Activated naive CD8-positive, alpha-beta T cell treated with anti-CD3 and anti-CD28 coated beads, Interleukin-2, amount 50 U/mL, for 24 hours (primary cell): ENCODE measurements around the gene RRP8.

Experiments
- ATAC-seq: fragments of 150-1000 bp; cut with Tn5 transposase; one replicate; pipeline ENCODE4 v1.10.0; 2021
- DNase-seq: peaks from one replicate; pipeline ENCODE4 v3.0.0; 2021
- H3K27ac Mint-ChIP-seq: one replicate; pipeline ENCODE4 v1.8.0; 2021; ENCODE audit warnings: mild to moderate bottlenecking, mixed read lengths
- H3K27me3 Mint-ChIP-seq: one replicate; pipeline ENCODE4 v1.8.0; 2021; ENCODE audit warnings: mixed read lengths
- H3K36me3 Mint-ChIP-seq: one replicate; pipeline ENCODE4 v1.8.0; 2021; ENCODE audit warnings: low read depth, mixed read lengths
- H3K4me1 Mint-ChIP-seq: one replicate; pipeline ENCODE4 v1.8.0; 2021; ENCODE audit warnings: mixed read lengths
- H3K4me3 Mint-ChIP-seq: one replicate; pipeline ENCODE4 v1.8.0; 2021; ENCODE audit warnings: mild to moderate bottlenecking, moderate library complexity, mixed read lengths
- H3K9me3 Mint-ChIP-seq: one replicate; pipeline ENCODE4 v1.8.0; 2021; ENCODE audit warnings: mixed read lengths

The RRP8 gene

GRCh38 chr11:6583584-6583983, 19.8 kb downstream of the RRP8 start:
- no peak for DNase-seq
- H3K27ac Mint-ChIP-seq: no peak overlapping the region
- no peak for ATAC-seq
- H3K36me3 Mint-ChIP-seq: peaks cover 49% of the 10 kb centered on the region
- no peak overlapping the region for H3K4me3 Mint-ChIP-seq
- H3K4me1 Mint-ChIP-seq: no peaks in the 10 kb centered on the region
- peaks cover 27% of the 10 kb centered on the region for H3K9me3 Mint-ChIP-seq
- no peaks in the 10 kb centered on the region for H3K27me3 Mint-ChIP-seq

- Mint-ChIP-seq H3K27ac (no peak overlapping the region), H3K27me3 (no peaks in the 10 kb centered on the region), H3K4me3 (no peak overlapping the region), H3K36me3 (peaks cover 37% of the 10 kb centered on the region), H3K9me3 (peaks cover 22% of the 10 kb centered on the region), H3K4me1 (no peaks in the 10 kb centered on the region)
- no peak for DNase-seq
- ATAC-seq: no peak
These were observed 23.7 kb downstream of the RRP8 start for GRCh38 chr11:6579681-6580080.

DNA sequence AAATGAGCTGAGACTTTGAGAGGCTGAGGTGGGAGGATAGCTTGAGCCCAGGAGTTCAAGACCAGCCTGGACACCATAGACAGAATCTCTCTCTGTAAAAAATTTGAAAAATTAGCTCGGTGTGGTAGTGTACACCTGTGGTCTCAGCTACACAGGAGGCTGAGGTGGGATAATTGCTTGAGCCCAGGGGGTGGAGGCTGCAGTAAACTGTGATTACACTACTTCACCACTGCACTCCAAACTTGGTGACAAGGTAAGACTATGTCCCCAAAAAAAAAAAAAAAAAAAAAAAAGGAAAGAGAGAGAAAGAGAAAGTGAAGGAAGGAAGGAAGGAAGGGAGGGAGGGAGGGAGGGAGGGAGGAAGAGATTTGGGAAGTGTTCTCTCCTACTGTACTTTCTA, 25.3 kb downstream of the RRP8 start:
- H3K4me3 Mint-ChIP-seq: no peak overlapping the region
- H3K9me3 Mint-ChIP-seq: peaks cover 7% of the 10 kb centered on the region
- no peak for ATAC-seq

GRCh38 chr11:6576471-6577373, 26.7 kb downstream of the RRP8 start:
- Mint-ChIP-seq H3K4me3 (no peak overlapping the region), H3K4me1 (no peaks in the 10 kb centered on the region), H3K36me3 (peaks cover 19% of the 10 kb centered on the region), H3K27me3 (no peaks in the 10 kb centered on the region), H3K27ac (no peak overlapping the region), H3K9me3 (no peaks in the 10 kb centered on the region)
- ATAC-seq: no peak
- no peak for DNase-seq

More for the DNA sequence above, 25.3 kb downstream of the RRP8 start:
- Mint-ChIP-seq H3K27me3 (no peaks in the 10 kb centered on the region), H3K27ac (no peak overlapping the region), H3K4me1 (no peaks in the 10 kb centered on the region), H3K36me3 (peaks cover 21% of the 10 kb centered on the region)
- DNase-seq: no peak

GRCh38 chr11:6574816-6575715, 28.4 kb downstream of the RRP8 start:
- ATAC-seq (no peak), DNase-seq (no peak)
- Mint-ChIP-seq H3K36me3 (peaks cover 10% of the 10 kb centered on the region), H3K9me3 (no peaks in the 10 kb centered on the region), H3K4me3 (no peak overlapping the region), H3K27me3 (no peaks in the 10 kb centered on the region), H3K27ac (no peak overlapping the region), H3K4me1 (no peaks in the 10 kb centered on the region)

- H3K4me3 Mint-ChIP-seq: no peak overlapping the region
- no peak for ATAC-seq
- H3K4me1 Mint-ChIP-seq: no peaks in the 10 kb centered on the region
- no peaks in the 10 kb centered on the region for H3K27me3 Mint-ChIP-seq
- no peak for DNase-seq
- H3K36me3 Mint-ChIP-seq: peaks cover 13% of the 10 kb centered on the region
- H3K9me3 Mint-ChIP-seq: no peaks in the 10 kb centered on the region
- no peak overlapping the region for H3K27ac Mint-ChIP-seq
These were observed 31.2 kb downstream of the RRP8 start for GRCh38 chr11:6572215-6572614.

DNA sequence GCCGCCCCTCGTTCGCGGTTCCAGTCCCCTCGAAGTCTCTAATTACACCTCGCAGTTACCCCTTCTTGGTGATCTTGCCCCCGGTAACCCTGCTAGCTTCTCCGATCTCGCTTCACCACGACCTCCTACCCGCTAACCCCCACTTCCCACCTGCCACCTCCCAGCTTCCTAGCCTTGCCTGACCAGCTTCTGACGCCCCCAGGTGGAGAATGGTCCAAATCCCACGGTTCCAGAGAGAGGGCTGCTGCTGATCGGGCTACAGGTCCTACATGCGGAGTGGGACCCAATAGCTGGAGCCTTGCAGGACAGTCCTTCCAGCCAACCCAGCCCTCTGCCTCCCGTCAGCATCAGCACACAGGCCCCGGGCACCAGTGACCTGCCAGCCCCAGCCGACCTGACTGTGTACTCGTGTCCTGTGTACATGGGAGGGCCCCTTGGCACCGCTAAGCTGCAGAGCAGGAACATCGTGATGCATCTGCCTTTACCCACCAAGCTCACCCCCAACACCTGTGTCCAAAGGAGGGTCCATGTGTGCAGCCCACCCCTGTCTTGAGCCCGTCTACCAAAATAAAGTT, 31.9 kb downstream of the RRP8 start:
- no peaks in the 10 kb centered on the region for H3K27me3 Mint-ChIP-seq
- no peak overlapping the region for H3K4me3 Mint-ChIP-seq
- no peaks in the 10 kb centered on the region for H3K9me3 Mint-ChIP-seq
- H3K27ac Mint-ChIP-seq: no peak overlapping the region
- no peak for DNase-seq
- no peak for ATAC-seq
- H3K36me3 Mint-ChIP-seq: peaks cover 13% of the 10 kb centered on the region
- no peaks in the 10 kb centered on the region for H3K4me1 Mint-ChIP-seq

GRCh38 chr11:6570691-6571427, 32.6 kb downstream of the RRP8 start:
- Mint-ChIP-seq H3K27me3 (no peaks in the 10 kb centered on the region), H3K36me3 (peaks cover 13% of the 10 kb centered on the region)
- ATAC-seq: no peak

DNA sequence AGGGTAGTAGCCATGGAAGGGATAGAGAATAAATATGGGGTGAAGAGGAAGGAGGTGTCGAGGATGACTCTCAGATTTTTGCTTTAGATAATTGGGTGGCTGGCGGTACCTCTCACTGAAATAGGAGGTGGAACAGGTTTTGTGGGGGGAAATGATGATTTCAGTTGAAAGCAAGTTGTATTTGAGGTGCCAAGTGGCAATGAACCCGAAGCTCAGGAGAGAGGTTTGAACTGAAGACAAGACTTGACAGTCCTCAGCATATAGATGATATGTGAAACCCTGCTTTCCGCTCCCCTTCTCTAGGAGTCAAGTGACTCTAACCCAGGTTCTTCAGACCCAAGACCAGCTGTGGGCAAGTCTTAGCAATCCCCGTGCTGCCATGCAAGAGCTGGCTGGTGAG, 33.7 kb downstream of the RRP8 start:
- Mint-ChIP-seq H3K27me3 (no peaks in the 10 kb centered on the region), H3K9me3 (no peaks in the 10 kb centered on the region), H3K4me1 (no peaks in the 10 kb centered on the region), H3K36me3 (peaks cover 13% of the 10 kb centered on the region), H3K27ac (peak overlapping the region; percentile 17), H3K4me3 (no peak overlapping the region)
- ATAC-seq (no peak), DNase-seq (no peak)

More at GRCh38 chr11:6570691-6571427, 32.6 kb downstream of the RRP8 start:
- no peaks in the 10 kb centered on the region for H3K4me1 Mint-ChIP-seq
- no peak overlapping the region for H3K4me3 Mint-ChIP-seq
- H3K27ac Mint-ChIP-seq: no peak overlapping the region
- DNase-seq: no peak
- H3K9me3 Mint-ChIP-seq: no peaks in the 10 kb centered on the region

- ATAC-seq (no peak), DNase-seq (no peak)
- Mint-ChIP-seq H3K4me3 (no peak overlapping the region), H3K27me3 (no peaks in the 10 kb centered on the region), H3K9me3 (no peaks in the 10 kb centered on the region), H3K27ac (no peak overlapping the region), H3K36me3 (peaks cover 13% of the 10 kb centered on the region), H3K4me1 (no peaks in the 10 kb centered on the region)
These were observed 35.1 kb downstream of the RRP8 start for GRCh38 chr11:6568191-6568918.

DNA sequence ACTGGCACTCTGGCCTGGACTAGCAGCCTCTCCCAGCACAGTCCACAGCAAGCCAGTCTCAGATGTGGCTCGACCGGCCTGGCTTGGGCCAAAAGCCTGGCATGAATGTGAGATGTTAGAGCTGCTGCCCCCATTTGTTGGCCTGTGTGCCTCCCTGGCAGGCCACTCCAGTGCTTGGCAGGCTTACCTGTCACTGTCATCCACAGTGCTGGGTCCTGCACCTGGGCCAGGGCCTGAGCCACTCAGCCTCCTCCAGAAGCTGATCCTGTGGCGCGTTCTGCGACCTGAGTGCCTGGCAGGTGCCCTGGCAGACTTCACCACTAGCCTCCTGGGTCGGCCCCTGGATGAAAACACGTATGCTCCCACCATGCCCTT, 36.1 kb downstream of the RRP8 start:
- peaks cover 9% of the 10 kb centered on the region for H3K36me3 Mint-ChIP-seq
- H3K4me3 Mint-ChIP-seq: no peak overlapping the region
- H3K9me3 Mint-ChIP-seq: no peaks in the 10 kb centered on the region
- no peaks in the 10 kb centered on the region for H3K4me1 Mint-ChIP-seq
- no peak overlapping the region for H3K27ac Mint-ChIP-seq
- DNase-seq: no peak
- no peak for ATAC-seq
- H3K27me3 Mint-ChIP-seq: no peaks in the 10 kb centered on the region

GRCh38 chr11:6566704-6567370, 36.6 kb downstream of the RRP8 start:
- DNase-seq (no peak), ATAC-seq (no peak)
- no peak overlapping the region for H3K27ac Mint-ChIP-seq

DNA sequence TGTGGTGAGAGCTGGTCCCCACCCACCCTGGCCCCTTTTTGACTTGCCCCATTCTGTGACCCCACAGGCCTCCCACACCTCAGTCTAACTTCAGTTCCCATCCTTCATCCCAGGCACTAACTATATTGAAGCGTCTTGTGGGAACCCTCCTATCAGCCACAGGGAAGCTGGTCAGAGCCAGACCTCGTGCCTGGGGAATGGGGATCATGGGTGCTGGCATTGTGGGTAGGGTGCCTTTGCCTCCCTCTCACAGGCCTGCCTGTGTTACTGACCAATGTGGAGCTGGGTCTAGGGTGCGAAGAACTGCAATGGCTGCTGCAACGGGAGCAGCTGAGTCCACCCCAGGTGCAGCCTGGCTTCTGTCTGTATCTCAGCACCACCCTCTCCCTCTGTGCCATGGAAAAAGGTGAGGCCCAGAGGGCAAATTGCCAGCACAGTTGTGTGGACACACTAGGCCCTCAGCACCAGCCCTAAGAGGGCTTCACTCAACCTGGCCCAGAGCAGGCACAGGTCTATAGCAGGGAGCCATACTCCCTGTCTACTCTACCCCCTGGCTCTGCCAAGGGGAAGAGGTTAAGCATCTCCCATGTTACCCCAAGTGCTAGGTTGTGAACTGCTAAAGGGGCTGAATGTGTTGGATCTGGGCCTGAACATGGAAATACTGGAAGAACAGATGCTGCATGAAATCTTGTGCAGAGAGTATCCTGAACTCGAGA, 37.3 kb downstream of the RRP8 start:
- DNase-seq: no peak
- peaks cover 3% of the 10 kb centered on the region for H3K36me3 Mint-ChIP-seq
- no peak overlapping the region for H3K27ac Mint-ChIP-seq
- H3K4me3 Mint-ChIP-seq: no peak overlapping the region
- H3K9me3 Mint-ChIP-seq: no peaks in the 10 kb centered on the region
- ATAC-seq: no peak
- H3K27me3 Mint-ChIP-seq: no peaks in the 10 kb centered on the region
- no peaks in the 10 kb centered on the region for H3K4me1 Mint-ChIP-seq

More at GRCh38 chr11:6566704-6567370, 36.6 kb downstream of the RRP8 start:
- Mint-ChIP-seq H3K9me3 (no peaks in the 10 kb centered on the region), H3K4me3 (no peak overlapping the region), H3K4me1 (no peaks in the 10 kb centered on the region), H3K36me3 (peaks cover 3% of the 10 kb centered on the region), H3K27me3 (no peaks in the 10 kb centered on the region)
